HL-60 (cell line): Measurements from ENCODE around the gene DNAJB6.

Experiments used
- DNase-seq, 2 experiments: peaks; one replicate each; pipeline ENCODE4 v3.0.0-alpha.2; 2010 to 2020; ENCODE audit warnings: low read depth in 1 of 2, low spot score in 1 of 2
- H3K27ac ChIP-seq: fragments of 250-450 bp; sonication (Bioruptor Pico); replicated peaks from 2 replicates; pipeline ENCODE4 v1.5.1; 2020; ENCODE audit warnings: mild to moderate bottlenecking, moderate library complexity
- H3K27me3 ChIP-seq: fragments of 250-450 bp; sonication (Bioruptor Pico); 2 replicates; pipeline ENCODE4 v1.5.1; 2021; ENCODE audit warnings: mild to moderate bottlenecking, moderate library complexity; ENCODE audit not compliant: insufficient read depth, poor library complexity, severe bottlenecking
- H3K4me3 ChIP-seq: replicated peaks from 2 replicates; pipeline ENCODE4 v1.5.1; 2011; ENCODE audit warnings: mild to moderate bottlenecking, control low read depth, low read length; ENCODE audit not compliant: insufficient read depth
- GABPA ChIP-seq: IDR thresholded peaks from 2 replicates; pipeline ENCODE4 v1.6.1; 2012; ENCODE audit warnings: low read depth
- POLR2AphosphoS5 ChIP-seq: IDR thresholded peaks from 2 replicates; pipeline ENCODE4 v1.6.1; 2012; ENCODE audit warnings: low read depth
- SPI1 ChIP-seq: IDR thresholded peaks from 2 replicates; pipeline ENCODE4 v1.6.1; 2012; ENCODE audit warnings: low read depth, mild to moderate bottlenecking, borderline replicate concordance
- TF ChIP-seq, protein P1 (sequence below): IDR thresholded peaks from 2 replicates; pipeline ENCODE4 v1.6.1; 2012; ENCODE audit warnings: low read depth; ENCODE audit not compliant: insufficient replicate concordance
- TF ChIP-seq, protein P2 (sequence below): IDR thresholded peaks from one replicate; pipeline ENCODE4 v1.5.1; 2011; ENCODE audit warnings: low read length, control low read depth, inconsistent platforms; ENCODE audit not compliant: insufficient read depth

DNAJB6 gene

DNA sequence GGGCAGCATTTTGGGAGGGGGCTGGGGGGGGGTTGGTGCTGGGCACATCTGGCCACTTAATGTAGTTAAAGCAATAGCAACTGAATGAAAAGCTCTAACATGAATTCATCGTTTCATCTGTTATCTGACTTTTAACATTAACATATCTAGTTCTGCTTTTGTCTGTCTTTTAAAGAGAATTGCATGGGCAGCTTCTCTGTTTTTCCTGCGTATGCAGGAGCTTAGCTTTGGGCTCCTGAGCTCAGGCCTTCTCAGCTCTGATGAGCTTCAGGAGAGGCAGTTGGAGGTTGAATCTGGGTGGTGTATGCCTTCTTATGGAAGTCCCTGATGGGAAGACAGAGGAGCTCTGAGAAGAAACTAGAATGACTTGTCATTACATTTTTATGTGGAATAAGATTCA is 58.4 kb downstream of the DNAJB6 start:
- TF ChIP-seq GABPA (no peak), SPI1 (no peak), POLR2AphosphoS5 (no peak)
- TF ChIP-seq, protein P1, sequence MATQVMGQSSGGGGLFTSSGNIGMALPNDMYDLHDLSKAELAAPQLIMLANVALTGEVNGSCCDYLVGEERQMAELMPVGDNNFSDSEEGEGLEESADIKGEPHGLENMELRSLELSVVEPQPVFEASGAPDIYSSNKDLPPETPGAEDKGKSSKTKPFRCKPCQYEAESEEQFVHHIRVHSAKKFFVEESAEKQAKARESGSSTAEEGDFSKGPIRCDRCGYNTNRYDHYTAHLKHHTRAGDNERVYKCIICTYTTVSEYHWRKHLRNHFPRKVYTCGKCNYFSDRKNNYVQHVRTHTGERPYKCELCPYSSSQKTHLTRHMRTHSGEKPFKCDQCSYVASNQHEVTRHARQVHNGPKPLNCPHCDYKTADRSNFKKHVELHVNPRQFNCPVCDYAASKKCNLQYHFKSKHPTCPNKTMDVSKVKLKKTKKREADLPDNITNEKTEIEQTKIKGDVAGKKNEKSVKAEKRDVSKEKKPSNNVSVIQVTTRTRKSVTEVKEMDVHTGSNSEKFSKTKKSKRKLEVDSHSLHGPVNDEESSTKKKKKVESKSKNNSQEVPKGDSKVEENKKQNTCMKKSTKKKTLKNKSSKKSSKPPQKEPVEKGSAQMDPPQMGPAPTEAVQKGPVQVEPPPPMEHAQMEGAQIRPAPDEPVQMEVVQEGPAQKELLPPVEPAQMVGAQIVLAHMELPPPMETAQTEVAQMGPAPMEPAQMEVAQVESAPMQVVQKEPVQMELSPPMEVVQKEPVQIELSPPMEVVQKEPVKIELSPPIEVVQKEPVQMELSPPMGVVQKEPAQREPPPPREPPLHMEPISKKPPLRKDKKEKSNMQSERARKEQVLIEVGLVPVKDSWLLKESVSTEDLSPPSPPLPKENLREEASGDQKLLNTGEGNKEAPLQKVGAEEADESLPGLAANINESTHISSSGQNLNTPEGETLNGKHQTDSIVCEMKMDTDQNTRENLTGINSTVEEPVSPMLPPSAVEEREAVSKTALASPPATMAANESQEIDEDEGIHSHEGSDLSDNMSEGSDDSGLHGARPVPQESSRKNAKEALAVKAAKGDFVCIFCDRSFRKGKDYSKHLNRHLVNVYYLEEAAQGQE = no peak
- TF ChIP-seq, protein P2, sequence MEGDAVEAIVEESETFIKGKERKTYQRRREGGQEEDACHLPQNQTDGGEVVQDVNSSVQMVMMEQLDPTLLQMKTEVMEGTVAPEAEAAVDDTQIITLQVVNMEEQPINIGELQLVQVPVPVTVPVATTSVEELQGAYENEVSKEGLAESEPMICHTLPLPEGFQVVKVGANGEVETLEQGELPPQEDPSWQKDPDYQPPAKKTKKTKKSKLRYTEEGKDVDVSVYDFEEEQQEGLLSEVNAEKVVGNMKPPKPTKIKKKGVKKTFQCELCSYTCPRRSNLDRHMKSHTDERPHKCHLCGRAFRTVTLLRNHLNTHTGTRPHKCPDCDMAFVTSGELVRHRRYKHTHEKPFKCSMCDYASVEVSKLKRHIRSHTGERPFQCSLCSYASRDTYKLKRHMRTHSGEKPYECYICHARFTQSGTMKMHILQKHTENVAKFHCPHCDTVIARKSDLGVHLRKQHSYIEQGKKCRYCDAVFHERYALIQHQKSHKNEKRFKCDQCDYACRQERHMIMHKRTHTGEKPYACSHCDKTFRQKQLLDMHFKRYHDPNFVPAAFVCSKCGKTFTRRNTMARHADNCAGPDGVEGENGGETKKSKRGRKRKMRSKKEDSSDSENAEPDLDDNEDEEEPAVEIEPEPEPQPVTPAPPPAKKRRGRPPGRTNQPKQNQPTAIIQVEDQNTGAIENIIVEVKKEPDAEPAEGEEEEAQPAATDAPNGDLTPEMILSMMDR = no peak
- H3K27ac ChIP-seq = no peak overlapping the region
- no peaks in the 10 kb centered on the region for H3K27me3 ChIP-seq
- no peak overlapping the region for H3K4me3 ChIP-seq
- peak in 1 of 2 experiments; percentile 32 for DNase-seq

DNA sequence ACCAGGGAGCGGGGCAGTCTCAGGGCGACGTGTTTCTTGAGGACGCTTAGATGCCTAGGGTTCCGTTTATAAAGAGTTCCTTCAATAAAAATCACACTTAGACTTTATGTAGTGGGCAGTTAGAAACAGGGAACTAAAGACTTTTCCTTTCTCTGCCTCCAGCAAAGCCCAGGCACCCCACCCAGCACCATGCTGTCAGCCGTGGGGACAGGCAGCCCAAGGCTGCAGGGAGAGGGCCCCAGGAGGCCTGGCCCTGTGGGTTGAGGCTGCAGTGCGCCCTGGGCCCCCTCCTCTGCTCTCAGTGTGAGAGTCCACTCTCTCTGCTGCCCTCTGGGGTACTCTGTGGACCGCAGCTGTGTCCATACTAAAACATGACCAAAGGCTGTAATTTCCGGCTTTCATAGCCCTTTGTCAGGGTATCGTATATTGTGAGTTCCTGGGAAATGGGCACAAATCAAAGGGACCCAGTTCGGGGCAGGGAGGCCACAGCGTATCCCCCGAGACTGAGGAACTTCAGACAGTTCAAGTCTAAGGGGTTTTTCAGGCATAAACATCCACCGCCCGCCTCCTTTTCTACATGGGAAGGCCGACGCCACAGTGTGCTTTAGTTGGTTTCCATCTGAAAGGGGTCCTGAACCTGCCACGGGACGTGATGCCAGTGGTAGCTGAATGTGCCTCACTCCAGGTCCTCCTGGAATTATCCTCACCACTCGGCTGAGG is 59.7 kb downstream of the DNAJB6 start:
- Histone ChIP-seq H3K4me3 (no peak overlapping the region), H3K27ac (no peak overlapping the region), H3K27me3 (no peaks in the 10 kb centered on the region)
- DNase-seq = no peak
- TF ChIP-seq GABPA = no peak
- no peak for TF ChIP-seq POLR2AphosphoS5
- no peak for TF ChIP-seq SPI1
- TF ChIP-seq, protein P1 = no peak
- TF ChIP-seq, protein P2 = no peak

DNA sequence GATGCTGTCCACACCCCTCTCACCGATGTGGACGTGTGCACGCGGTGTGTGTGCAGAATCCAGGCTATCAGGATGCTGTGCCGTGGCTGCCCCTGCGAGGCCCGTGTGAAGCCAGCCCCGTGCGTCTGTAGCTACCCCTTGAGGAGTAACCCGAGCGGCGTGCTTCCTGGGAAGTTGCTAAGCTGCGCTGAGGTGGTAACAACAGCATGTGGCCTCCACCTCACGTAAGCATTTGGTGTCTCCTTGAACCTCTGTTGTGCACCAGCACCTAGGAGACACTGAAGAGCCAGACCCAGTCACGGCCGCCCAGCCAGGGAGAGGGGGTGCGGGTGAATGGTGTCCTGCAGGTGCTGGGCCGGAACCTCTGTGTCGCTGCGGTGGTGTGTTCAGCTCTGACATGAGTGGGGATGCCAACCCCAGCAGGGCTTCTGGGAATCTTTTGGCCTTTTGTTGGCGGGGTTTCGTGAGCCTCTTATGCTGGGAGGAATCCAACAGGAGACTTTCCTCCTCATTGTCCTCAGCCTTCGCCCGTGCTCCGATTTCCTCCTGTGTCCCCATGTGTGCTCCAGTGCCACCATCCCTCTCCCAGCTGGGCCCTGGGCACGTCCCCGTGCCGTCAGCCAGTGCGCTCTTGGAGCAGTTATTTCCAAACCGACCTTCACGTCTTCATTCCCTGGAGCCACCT is 60.4 kb downstream of the DNAJB6 start:
- no peak for DNase-seq
- no peaks in the 10 kb centered on the region for H3K27me3 ChIP-seq
- TF ChIP-seq, protein P1 = no peak
- TF ChIP-seq POLR2AphosphoS5 = no peak
- TF ChIP-seq GABPA = no peak
- TF ChIP-seq, protein P2 = no peak
- no peak for TF ChIP-seq SPI1
- H3K4me3 ChIP-seq = no peak overlapping the region
- no peak overlapping the region for H3K27ac ChIP-seq
